NCI-H2107 (cell line): ENCODE data around the gene COL25A1.
"Not testable (repeated sequence)": the region's sequence is repeated elsewhere in the genome, so short reads cannot be mapped to it uniquely, and the experiment has no call there.

Experiments used
- DNase-seq: peaks from one replicate; lab custom pipeline; 2025; lab: John Stamatoyannopoulos, UW

Gene COL25A1

GRCh38 chr4:108950158-108950915, 352.1 kb downstream of the COL25A1 start:
- DNase-seq = no peak

- no peak for DNase-seq
Observed at GRCh38 chr4:108947526-108947925, 354.9 kb downstream of the COL25A1 start.

- no peak for DNase-seq
Observed at GRCh38 chr4:108946237-108946636, 356.2 kb downstream of the COL25A1 start.

- no peak for DNase-seq
Observed at GRCh38 chr4:108943976-108944591, 358.4 kb downstream of the COL25A1 start.

- no peak for DNase-seq
Observed at GRCh38 chr4:108943371-108943770, 359.1 kb downstream of the COL25A1 start.

- no peak for DNase-seq
Observed at GRCh38 chr4:108941904-108942430, 360.5 kb downstream of the COL25A1 start.

GRCh38 chr4:108940634-108941033, 361.8 kb downstream of the COL25A1 start:
- no peak for DNase-seq

- no peak for DNase-seq
Observed at GRCh38 chr4:108940149-108940548, 362.3 kb downstream of the COL25A1 start.

- no peak for DNase-seq
Observed at GRCh38 chr4:108937066-108937465, 365.4 kb downstream of the COL25A1 start.

- not testable (repeated sequence) for DNase-seq
Observed at GRCh38 chr4:108933925-108934324, 368.5 kb downstream of the COL25A1 start.

GRCh38 chr4:108933046-108933445, 369.4 kb downstream of the COL25A1 start:
- DNase-seq = no peak

- DNase-seq = no peak
Observed at GRCh38 chr4:108931926-108932325, 370.5 kb downstream of the COL25A1 start.

GRCh38 chr4:108930186-108930585, 372.3 kb downstream of the COL25A1 start:
- DNase-seq = no peak

- no peak for DNase-seq
Observed at GRCh38 chr4:108926781-108927180, 375.7 kb downstream of the COL25A1 start.

GRCh38 chr4:108926061-108926460, 376.4 kb downstream of the COL25A1 start:
- DNase-seq = no peak

GRCh38 chr4:108922191-108922590, 380.3 kb downstream of the COL25A1 start:
- no peak for DNase-seq

- no peak for DNase-seq
Observed at GRCh38 chr4:108920395-108921087, 381.9 kb downstream of the COL25A1 start.

- no peak for DNase-seq
Observed at GRCh38 chr4:108919226-108919893, 383.1 kb downstream of the COL25A1 start.

- no peak for DNase-seq
Observed at GRCh38 chr4:108917255-108917654, 385.2 kb downstream of the COL25A1 start.

- DNase-seq = no peak
Observed at GRCh38 chr4:108916638-108917037, 385.8 kb downstream of the COL25A1 start.

GRCh38 chr4:108906866-108907367, 395.5 kb downstream of the COL25A1 start:
- no peak for DNase-seq

- no peak for DNase-seq
Observed at GRCh38 chr4:108906006-108906405, 396.5 kb downstream of the COL25A1 start.
